Kidney (tissue), 14 donors: ENCODE data around the gene HECTD2. TPM values are rescaled to one million over a fixed set of nuclear protein-coding genes. Genes with fewer than 3 reads are reported as not detected.

Experiments
- DNase-seq, 5 donors: peaks; one replicate each; pipeline ENCODE4 v3.0.0-alpha.2; 2013 to 2020
- FAIRE-seq: peaks from 2 replicates; lab custom pipeline; 2012; peaks lifted over from hg19 to GRCh38; lab: Jason Lieb, UNC
- H3K27ac ChIP-seq, 2 donors: one replicate each; pipeline ENCODE4 v1.7.0; 2013; ENCODE audit warnings: low read depth in 2 of 2, low read length in 2 of 2, inconsistent platforms in 1 of 2
- H3K27me3 ChIP-seq: one replicate; pipeline ENCODE4 v1.7.1; 2013; ENCODE audit warnings: low read length, inconsistent platforms; ENCODE audit not compliant: control insufficient read depth, insufficient read depth
- H3K36me3 ChIP-seq, 3 donors: one replicate each; pipeline versions ENCODE4 v1.7.0 to v1.7.1; 2013; ENCODE audit warnings: low read length in 3 of 3, control low read depth in 1 of 3, inconsistent platforms in 1 of 3; ENCODE audit not compliant: insufficient read depth in 3 of 3, control insufficient read depth in 2 of 3
- H3K4me1 ChIP-seq, 3 donors: one replicate each; pipeline versions ENCODE4 v1.7.0 to v1.7.1; 2013; ENCODE audit warnings: low read length in 3 of 3, inconsistent platforms in 1 of 3, low read depth in 1 of 3; ENCODE audit not compliant: control insufficient read depth in 2 of 3, insufficient read depth in 2 of 3
- H3K4me3 ChIP-seq, 3 donors: one replicate each; pipeline versions ENCODE4 v1.7.0 to v1.8.1; 2013; ENCODE audit warnings: low read length in 3 of 3, control low read depth in 1 of 3, inconsistent platforms in 1 of 3
- H3K9ac ChIP-seq, 3 donors: one replicate each; pipeline versions ENCODE4 v1.7.0 to v1.7.1; 2013; ENCODE audit warnings: low read length in 3 of 3, control low read depth in 1 of 3, inconsistent platforms in 1 of 3
- H3K9me3 ChIP-seq, 3 donors: one replicate each; pipeline versions ENCODE4 v1.7.0 to v1.7.1; 2013; ENCODE audit warnings: low read length in 3 of 3, control low read depth in 1 of 3, inconsistent platforms in 1 of 3; ENCODE audit not compliant: control insufficient read depth in 2 of 3, insufficient read depth in 1 of 3
- CTCF ChIP-seq: IDR thresholded peaks from 3 replicates; pipeline ENCODE4 v1.5.1; 2012; ENCODE audit warnings: mild to moderate bottlenecking, moderate library complexity, borderline replicate concordance; ENCODE audit not compliant: insufficient read depth; ENCODE audit errors: extremely low read depth
- intact Hi-C: fragments of 100-400 bp; cut with DNase I; formaldehyde crosslinking; loops from one replicate; pipeline ENCODE4 v1.11.1; 2022
- polyA plus RNA-seq: library from polyadenylated mRNA; stranded (reverse); fragments of 350-450 nt; fragmentation: Illumina TruSeq; extraction: RNeasy Lipid Tissue Mini Kit (QIAGEN cat#74804); gene quantifications from one replicate; pipeline ENCODE4 v1.2.3, GENCODE V29; 2014; ENCODE audit warnings: low read depth, low replicate concordance; ENCODE audit not compliant: insufficient read depth
- total RNA-seq: library from RNA; stranded (reverse); fragmentation: NEBNext Ultra II Directional; extraction: Animal tissue kit (Norgen Biotek cat#: 25700); gene quantifications from one replicate; pipeline ENCODE4 v1.2.1, GENCODE V29; 2021
- donor health status: control.
- donor health status: control.
- donor health status: control.
- donor health status: control.
- donor health status: control.
- donor health status: DM: yes; HTN: yes; CAD: no.
- donor health status: Normal renal cell carcinoma (clear cell type).

The HECTD2 gene
- total and polyA plus RNA-seq, 2 donors from 2014 or later = 4.5 to 12.2 TPM

- no peak overlapping the region for H3K9ac ChIP-seq
- intact Hi-C loops = loop anchor here (10.0 kb wide), 1 partner anchor 62 kb away; no protein-coding TSS in a partner anchor
- TF ChIP-seq CTCF = no peak
- FAIRE-seq (no peak), DNase-seq (no peak)
- no peaks in the 10 kb centered on the region for H3K9me3 ChIP-seq
- H3K27me3 ChIP-seq = no peaks in the 10 kb centered on the region
- H3K4me1 ChIP-seq = peaks cover 0 to 2% (median 0%) of the 10 kb centered on the region in 3 donors
- no peaks in the 10 kb centered on the region for H3K36me3 ChIP-seq
- H3K27ac ChIP-seq = no peak overlapping the region
- H3K4me3 ChIP-seq = no peak overlapping the region
Measured at GRCh38 chr10:91562839-91563581, 152.9 kb downstream of the HECTD2 start.

GRCh38 chr10:91564026-91564425 is 153.9 kb downstream of the HECTD2 start:
- DNase-seq (no peak), FAIRE-seq (no peak)
- Histone ChIP-seq H3K4me1 (no peaks in the 10 kb centered on the region), H3K9ac (no peak overlapping the region), H3K4me3 (no peak overlapping the region), H3K36me3 (no peaks in the 10 kb centered on the region), H3K27ac (no peak overlapping the region), H3K27me3 (no peaks in the 10 kb centered on the region), H3K9me3 (no peaks in the 10 kb centered on the region)
- intact Hi-C loops = loop anchor here (10.0 kb wide), 1 partner anchor 61 kb away; no protein-coding TSS in a partner anchor
- no peak for TF ChIP-seq CTCF

Other genes starting within 250 kb of the HECTD2 start
- 49.1 TPM for gene PCGF5, start 189.7 kb upstream of the HECTD2 start, total RNA-seq
- 26.8 TPM for gene PCGF5, start 189.7 kb upstream of the HECTD2 start, polyA plus RNA-seq
- 20.3 TPM for gene PPP1R3C, start 222.7 kb downstream of the HECTD2 start, total RNA-seq
- 13.6 TPM for gene PPP1R3C, start 222.7 kb downstream of the HECTD2 start, polyA plus RNA-seq